Mesenteric fat pad (tissue), 1 donor: Measurements from ENCODE around the gene POLR3B. TPM values are rescaled to one million over a fixed set of nuclear protein-coding genes. Genes with fewer than 3 reads are reported as not detected.

ENCODE experiments used
- DNase-seq: peaks from one replicate; pipeline ENCODE4 v3.0.0-alpha.2; 2020; ENCODE audit warnings: low spot score
- total RNA-seq: library from RNA; stranded (reverse); fragmentation: NEBNext Ultra II Directional; extraction: Animal tissue kit (Norgen Biotek cat#: 25700); gene quantifications from one replicate; pipeline ENCODE4 v1.2.1, GENCODE V29; 2021
- donor health status: DM: yes; HTN: yes; CAD: no.

Gene POLR3B
- total RNA-seq, 1 donor from 2014 or later = 11.8 TPM

- DNase-seq = no peak
These were observed 55.0 kb downstream of the POLR3B start for GRCh38 chr12:106412563-106412962.

- no peak for DNase-seq
These were observed 57.6 kb downstream of the POLR3B start for GRCh38 chr12:106415134-106415533.

GRCh38 chr12:106416273-106416672 is 58.7 kb downstream of the POLR3B start:
- DNase-seq = no peak

GRCh38 chr12:106417926-106418910 is 60.7 kb downstream of the POLR3B start:
- no peak for DNase-seq

GRCh38 chr12:106418970-106419369 is 61.4 kb downstream of the POLR3B start:
- DNase-seq = no peak

GRCh38 chr12:106423291-106423690 is 65.7 kb downstream of the POLR3B start:
- DNase-seq = no peak

GRCh38 chr12:106425061-106425702 is 67.6 kb downstream of the POLR3B start:
- DNase-seq = no peak

GRCh38 chr12:106427917-106428316 is 70.4 kb downstream of the POLR3B start:
- no peak for DNase-seq

- DNase-seq = no peak
These were observed 70.8 kb downstream of the POLR3B start for GRCh38 chr12:106428384-106428783.

GRCh38 chr12:106429043-106429552 is 71.5 kb downstream of the POLR3B start:
- DNase-seq = no peak

GRCh38 chr12:106429636-106430035 is 72.1 kb downstream of the POLR3B start:
- DNase-seq = no peak

- DNase-seq = no peak
These were observed 74.4 kb downstream of the POLR3B start for GRCh38 chr12:106431839-106432411.

GRCh38 chr12:106433055-106433454 is 75.5 kb downstream of the POLR3B start:
- no peak for DNase-seq

GRCh38 chr12:106434526-106434925 is 77.0 kb downstream of the POLR3B start:
- no peak for DNase-seq

GRCh38 chr12:106436164-106436563 is 78.6 kb downstream of the POLR3B start:
- DNase-seq = no peak

GRCh38 chr12:106442575-106442974 is 85.0 kb downstream of the POLR3B start:
- no peak for DNase-seq

- no peak for DNase-seq
These were observed 87.5 kb downstream of the POLR3B start for GRCh38 chr12:106445053-106445452.

GRCh38 chr12:106445959-106446358 is 88.4 kb downstream of the POLR3B start:
- no peak for DNase-seq

GRCh38 chr12:106446419-106447092 is 89.0 kb downstream of the POLR3B start:
- DNase-seq = no peak

GRCh38 chr12:106452309-106452708 is 94.8 kb downstream of the POLR3B start:
- no peak for DNase-seq

GRCh38 chr12:106455111-106455510 is 97.6 kb downstream of the POLR3B start:
- DNase-seq = no peak
